B cell (primary cell): Measurements from ENCODE around the gene FHIT. TPM values are rescaled to one million over a fixed set of nuclear protein-coding genes. Genes with fewer than 3 reads are reported as not detected.

Experiments
- ATAC-seq: fragments of 200-7000 bp; cut with Tn5 transposase; one replicate; pipeline ENCODE4 v1.10.0; 2021; ENCODE audit warnings: low read depth, mild to moderate bottlenecking, moderate number of reproducible peaks, moderate library complexity
- CTCF ChIA-PET: fragments of 350-600 bp; sonication (Branson Sonifier 250); formaldehyde crosslinking; loops from one replicate; lab custom pipeline; 2021; ENCODE audit warnings: antibody characterized with exemption, inconsistent platforms; lab: Charles Lee
- POLR2A ChIA-PET: fragments of 350-600 bp; sonication (Branson Sonifier 250); formaldehyde crosslinking; loops from one replicate; lab custom pipeline; 2021; ENCODE audit warnings: antibody characterized with exemption; lab: Charles Lee
- DNase-seq: peaks from one replicate; pipeline ENCODE4 v3.0.0; 2013
- H2AFZ ChIP-seq: 2 replicates; pipeline ENCODE4 v1.6.1; 2012; ENCODE audit warnings: mild to moderate bottlenecking, low read depth, low read length; ENCODE audit not compliant: insufficient read depth, poor library complexity, severe bottlenecking
- H3K27ac ChIP-seq, 2 donors: 1 replicate in 1 of 2; 2 replicates in 1 of 2; pipeline ENCODE4 v1.5.1; 2012 to 2013; ENCODE audit warnings: low read length in 2 of 2, mild to moderate bottlenecking in 2 of 2, moderate library complexity in 1 of 2
- H3K27me3 ChIP-seq, 4 experiments: fragments of 200-600 bp in 1 of 4; sonication (generic) in 1 of 4; replicated peaks in 1 of 4; 1 replicate in 2 of 4; 2 replicates in 2 of 4; pipeline versions ENCODE4 v1.6.1 to v1.7.0; 2013 to 2016; ENCODE audit warnings: low read length in 3 of 4, mild to moderate bottlenecking in 2 of 4, mixed read lengths in 1 of 4, moderate library complexity in 1 of 4; ENCODE audit not compliant: insufficient read depth in 4 of 4, control insufficient read depth in 3 of 4; ENCODE audit errors: control extremely low read depth in 1 of 4
- H3K36me3 ChIP-seq, 2 experiments: replicated peaks in 1 of 2; 1 replicate in 1 of 2; 2 replicates in 1 of 2; pipeline versions ENCODE4 v1.6.1 to v1.7.1; 2013; ENCODE audit warnings: low read length in 1 of 2; ENCODE audit not compliant: insufficient read depth in 2 of 2, control insufficient read depth in 1 of 2; ENCODE audit errors: control extremely low read depth in 1 of 2, extremely low read depth in 1 of 2
- H3K4me1 ChIP-seq, 2 donors: fragments of 200-600 bp in 1 of 2; sonication (generic) in 1 of 2; 1 replicate in 1 of 2; 2 replicates in 1 of 2; pipeline versions ENCODE4 v1.5.1 to v1.6.1; 2013 to 2017; ENCODE audit warnings: low read length in 2 of 2; ENCODE audit not compliant: control insufficient read depth in 2 of 2, insufficient read depth in 2 of 2
- H3K4me2 ChIP-seq: replicated peaks from 2 replicates; pipeline ENCODE3; 2012; ENCODE audit warnings: mild to moderate bottlenecking, low read depth, low read length; ENCODE audit not compliant: poor library complexity, severe bottlenecking
- H3K4me3 ChIP-seq, 5 experiments: fragments of 200-600 bp in 1 of 5; sonication (generic) in 1 of 5; 1 replicate in 3 of 5; 2 replicates in 2 of 5; pipeline versions ENCODE4 v1.5.1 to v1.7.0; 2011 to 2016; ENCODE audit warnings: low read length in 4 of 5, mild to moderate bottlenecking in 4 of 5, low read depth in 2 of 5, control low read depth in 1 of 5, moderate library complexity in 1 of 5; ENCODE audit not compliant: insufficient read depth in 1 of 5; ENCODE audit errors: control extremely low read depth in 1 of 5, extremely low read depth in 1 of 5
- H3K79me2 ChIP-seq: fragments of 200-600 bp; sonication (generic); one replicate; pipeline ENCODE4 v1.6.0; 2016; ENCODE audit warnings: low read length; ENCODE audit not compliant: control insufficient read depth, insufficient read depth
- H3K9ac ChIP-seq: fragments of 200-600 bp; sonication (generic); 2 replicates; pipeline ENCODE4 v1.6.1; 2017; ENCODE audit warnings: mild to moderate bottlenecking, low read length, moderate library complexity
- H3K9me3 ChIP-seq, 3 donors: one replicate each; pipeline versions ENCODE4 v1.6.1 to v1.7.1; 2013; ENCODE audit warnings: low read length in 2 of 3; ENCODE audit not compliant: control insufficient read depth in 2 of 3, insufficient read depth in 1 of 3; ENCODE audit errors: control extremely low read depth in 1 of 3
- H4K20me1 ChIP-seq: 2 replicates; pipeline ENCODE4 v1.6.0; 2012; ENCODE audit warnings: mild to moderate bottlenecking, low read length; ENCODE audit not compliant: insufficient read depth, control insufficient read depth, poor library complexity, severe bottlenecking
- H3K27ac Mint-ChIP-seq: one replicate; pipeline ENCODE4 v1.8.0; 2021; ENCODE audit warnings: mixed read lengths
- H3K27me3 Mint-ChIP-seq: one replicate; pipeline ENCODE4 v1.8.0; 2021; ENCODE audit warnings: mixed read lengths
- H3K4me1 Mint-ChIP-seq: one replicate; pipeline ENCODE4 v1.8.0; 2021; ENCODE audit warnings: mixed read lengths
- H3K4me3 Mint-ChIP-seq: one replicate; pipeline ENCODE4 v1.8.0; 2021; ENCODE audit warnings: mixed read lengths
- H3K9me3 Mint-ChIP-seq: one replicate; pipeline ENCODE4 v1.8.0; 2022; ENCODE audit warnings: mixed read lengths; ENCODE audit not compliant: insufficient read depth
- CTCF ChIP-seq: fragments of 200-600 bp; IDR thresholded peaks from one replicate; pipeline ENCODE4 v1.8.0; 2022; ENCODE audit warnings: antibody characterized with exemption, mild to moderate bottlenecking
- EZH2 ChIP-seq: IDR thresholded peaks from 2 replicates; pipeline ENCODE4 v1.6.1; 2012; ENCODE audit warnings: borderline replicate concordance, low read depth, mild to moderate bottlenecking, moderate library complexity, low read length; ENCODE audit not compliant: insufficient read depth, poor library complexity, severe bottlenecking
- intact Hi-C: fragments of 100-400 bp; cut with micrococcal nuclease; formaldehyde crosslinking; loops from one replicate; pipeline ENCODE4 v1.10.0; 2022
- polyA plus RNA-seq: library from polyadenylated mRNA; depleted of rRNA; stranded (reverse); fragments of >200 nt; gene quantifications from 2 replicates; pipeline ENCODE4 v1.2.3, GENCODE V29; 2012
- total RNA-seq, 2 donors: library from RNA; stranded (reverse); fragments of 120-200 nt in 1 of 2; gene quantifications; 1 replicate in 1 of 2; 2 replicates in 1 of 2; pipeline versions ENCODE4 v1.2.3 to v1.2.4, GENCODE V29; 2013 to 2022

The FHIT gene
- total and polyA plus RNA-seq, 2 donors (not counting 1 experiment from before 2014, with no cell fraction given), result 1.7 to 7.8 TPM

DNA sequence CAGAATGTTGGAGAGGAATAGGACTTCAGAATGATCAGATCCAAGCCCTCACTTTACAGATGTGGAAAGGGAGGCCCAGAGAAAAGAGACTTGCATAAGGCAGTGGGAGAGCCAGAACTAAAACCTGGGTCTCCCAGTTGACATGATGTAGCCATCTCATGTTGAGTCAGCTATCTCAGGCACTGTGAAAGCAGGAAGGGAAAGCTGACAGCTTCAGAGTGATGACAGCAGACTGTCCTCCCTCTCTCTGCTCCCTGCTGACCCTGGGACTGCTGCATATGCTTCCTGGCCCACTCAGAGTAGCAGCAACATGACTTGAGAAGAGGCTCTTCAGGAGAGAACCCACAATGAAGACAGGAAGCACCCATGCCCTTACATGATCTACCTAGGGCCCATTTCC is 14.7 kb downstream of the FHIT start:
- no peaks in the 10 kb centered on the region for H3K4me1 ChIP-seq
- no peak overlapping the region for H3K4me2 ChIP-seq

DNA sequence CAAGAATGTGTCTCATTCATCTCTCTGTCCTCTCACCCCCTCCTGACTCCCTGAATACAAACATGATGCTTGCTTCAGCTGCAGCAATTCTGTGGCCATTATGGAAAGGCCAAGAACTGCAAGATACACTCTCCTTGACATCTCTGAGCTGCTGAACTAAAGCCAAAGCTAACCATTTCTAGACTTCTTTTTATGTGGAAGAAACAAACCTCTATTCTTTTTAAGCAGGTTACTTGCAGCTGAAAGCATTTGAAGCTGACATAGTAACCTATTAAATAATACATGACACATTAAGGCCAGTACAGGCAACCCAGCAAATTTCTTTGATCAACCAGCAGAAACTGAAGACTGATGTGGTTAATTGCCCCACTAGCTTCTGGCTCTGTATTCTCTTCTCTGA is 17.5 kb downstream of the FHIT start:
- POLR2A ChIA-PET, result no interaction called here
- no peak overlapping the region for H3K27ac Mint-ChIP-seq
- H3K4me1 ChIP-seq, result no peaks in the 10 kb centered on the region
- no peaks in the 10 kb centered on the region for H3K9me3 ChIP-seq
- intact Hi-C loops, result no loop called here
- H3K27ac ChIP-seq, result no peak overlapping the region
- no peak overlapping the region for H3K4me3 Mint-ChIP-seq
- TF ChIP-seq CTCF (no peak), EZH2 (no peak)
- no peak overlapping the region for H2AFZ ChIP-seq
- no peaks in the 10 kb centered on the region for H3K36me3 ChIP-seq
- no peaks in the 10 kb centered on the region for H3K27me3 ChIP-seq
- DNase-seq (no peak), ATAC-seq (no peak)
- peaks cover 2% of the 10 kb centered on the region for H3K9me3 Mint-ChIP-seq
- H4K20me1 ChIP-seq, result no peaks in the 10 kb centered on the region
- no peak overlapping the region for H3K4me3 ChIP-seq
- H3K4me1 Mint-ChIP-seq, result no peaks in the 10 kb centered on the region
- no peak overlapping the region for H3K4me2 ChIP-seq
- no peaks in the 10 kb centered on the region for H3K79me2 ChIP-seq
- CTCF ChIA-PET, result no interaction called here
- no peaks in the 10 kb centered on the region for H3K27me3 Mint-ChIP-seq
- H3K9ac ChIP-seq, result no peak overlapping the region

More for the DNA sequence above, 14.7 kb downstream of the FHIT start:
- no peak overlapping the region for H2AFZ ChIP-seq
- H4K20me1 ChIP-seq, result no peaks in the 10 kb centered on the region
- no peaks in the 10 kb centered on the region for H3K36me3 ChIP-seq
- H3K4me3 ChIP-seq, result no peak overlapping the region
- ChIA-PET POLR2A (no interaction called here), CTCF (no interaction called here)
- ATAC-seq, result no peak
- Mint-ChIP-seq H3K27ac (no peak overlapping the region), H3K4me1 (no peaks in the 10 kb centered on the region), H3K4me3 (no peak overlapping the region), H3K27me3 (no peaks in the 10 kb centered on the region), H3K9me3 (peaks cover 2% of the 10 kb centered on the region)
- H3K9ac ChIP-seq, result no peak overlapping the region
- no peaks in the 10 kb centered on the region for H3K27me3 ChIP-seq
- H3K27ac ChIP-seq, result no peak overlapping the region
- intact Hi-C loops, result no loop called here
- H3K9me3 ChIP-seq, result no peaks in the 10 kb centered on the region
- no peaks in the 10 kb centered on the region for H3K79me2 ChIP-seq
- DNase-seq, result no peak
- TF ChIP-seq CTCF (no peak), EZH2 (no peak)
